HepG2 (cell line): ENCODE measurements around the gene EPM2AIP1. TPM values are rescaled to one million over a fixed set of nuclear protein-coding genes. Genes with fewer than 3 reads are reported as not detected.

Experiments used
- CHCHD3 ChIP-seq: sonication (generic); formaldehyde crosslinking; IDR thresholded peaks from 2 replicates; pipeline ENCODE4 v1.8.0; 2022; ENCODE audit warnings: mild to moderate bottlenecking, missing genetic modification reagents, moderate library complexity
- GZF1 ChIP-seq: sonication (generic); formaldehyde crosslinking; IDR thresholded peaks from 2 replicates; pipeline ENCODE4 v1.5.1; 2020; ENCODE audit warnings: mild to moderate bottlenecking, missing genetic modification reagents
- MXI1 ChIP-seq: IDR thresholded peaks from 3 replicates; pipeline ENCODE4 v1.6.1; 2012; ENCODE audit warnings: low read depth, low read length, inconsistent platforms, borderline replicate concordance
- PCBP2 ChIP-seq: fragments of 200-400 bp; formaldehyde crosslinking; optimal IDR thresholded peaks from 2 replicates; pipeline ENCODE3; 2018; ENCODE audit warnings: low read length, low read depth; ENCODE audit not compliant: poor library complexity, severe bottlenecking
- SOX6 ChIP-seq, 2 experiments: fragments of 450-650 bp in 1 of 2; sonication (generic) in 1 of 2; formaldehyde crosslinking in 1 of 2; IDR thresholded peaks; 2 replicates each; pipeline versions ENCODE4 v1.4.0 to v1.6.1; 2017 to 2020; ENCODE audit warnings: antibody characterized with exemption in 1 of 2, mild to moderate bottlenecking in 1 of 2, missing genetic modification reagents in 1 of 2
- ZNF383 ChIP-seq: sonication (generic); formaldehyde crosslinking; IDR thresholded peaks from 2 replicates; pipeline ENCODE4 v1.4.0; 2020; ENCODE audit warnings: missing genetic modification reagents, mild to moderate bottlenecking, borderline replicate concordance
- ZNF83 ChIP-seq: sonication (generic); formaldehyde crosslinking; IDR thresholded peaks from 2 replicates; pipeline ENCODE4 v1.4.0; 2020; ENCODE audit warnings: missing genetic modification reagents, mild to moderate bottlenecking, borderline replicate concordance
- polyA plus RNA-seq, 8 experiments: library from polyadenylated mRNA; depleted of rRNA in 3 of 8; stranded (reverse) in 7 of 8; unstranded in 1 of 8; fragments of >200 nt; fragmentation: Illumina TruSeq in 4 of 8; extraction: Trizol in 4 of 8; gene quantifications; 2 replicates each; pipeline versions ENCODE4 v1.2.1 to v1.2.3, GENCODE V29; 2011 to 2016; ENCODE audit warnings: low read depth in 4 of 8, missing spikeins in 1 of 8, mixed read lengths in 1 of 8; ENCODE audit not compliant: insufficient read depth in 1 of 8
- total RNA-seq, 5 experiments: library from RNA; depleted of rRNA; stranded (reverse); fragments of >200 nt; fragmentation: Illumina TruSeq; extraction: Trizol; gene quantifications; 2 replicates each; pipeline ENCODE4 v1.2.3, GENCODE V29; 2016; ENCODE audit warnings: low read depth in 1 of 5
- TF ChIP-seq, protein P1 (sequence below): sonication (generic); formaldehyde crosslinking; IDR thresholded peaks from 2 replicates; pipeline ENCODE4 v1.5.1; 2020; ENCODE audit warnings: missing genetic modification reagents, mild to moderate bottlenecking, borderline replicate concordance
- TF ChIP-seq, protein P2 (sequence below): sonication (generic); formaldehyde crosslinking; IDR thresholded peaks from 2 replicates; pipeline ENCODE4 v1.5.0; 2020; ENCODE audit warnings: mild to moderate bottlenecking, missing genetic modification reagents, borderline replicate concordance
- TF ChIP-seq, protein P3 (sequence below): IDR thresholded peaks from 2 replicates; pipeline ENCODE4 v1.6.1; 2016; ENCODE audit warnings: low read depth, borderline replicate concordance
- TF ChIP-seq, protein P4 (sequence below): sonication (generic); formaldehyde crosslinking; IDR thresholded peaks from 2 replicates; pipeline ENCODE4 v1.5.1; 2020; ENCODE audit warnings: missing genetic modification reagents, mild to moderate bottlenecking, borderline replicate concordance
- TF ChIP-seq, protein P5 (sequence below): fragments of 450-650 bp; IDR thresholded peaks from 2 replicates; pipeline ENCODE4 v1.6.1; 2017; ENCODE audit warnings: mild to moderate bottlenecking

EPM2AIP1 gene
- total and polyA plus RNA-seq, 2 of the 13 experiments (the other 11 are each of a cell fraction or from before 2014, with no cell fraction given): 10.7 to 23.0 TPM

DNA sequence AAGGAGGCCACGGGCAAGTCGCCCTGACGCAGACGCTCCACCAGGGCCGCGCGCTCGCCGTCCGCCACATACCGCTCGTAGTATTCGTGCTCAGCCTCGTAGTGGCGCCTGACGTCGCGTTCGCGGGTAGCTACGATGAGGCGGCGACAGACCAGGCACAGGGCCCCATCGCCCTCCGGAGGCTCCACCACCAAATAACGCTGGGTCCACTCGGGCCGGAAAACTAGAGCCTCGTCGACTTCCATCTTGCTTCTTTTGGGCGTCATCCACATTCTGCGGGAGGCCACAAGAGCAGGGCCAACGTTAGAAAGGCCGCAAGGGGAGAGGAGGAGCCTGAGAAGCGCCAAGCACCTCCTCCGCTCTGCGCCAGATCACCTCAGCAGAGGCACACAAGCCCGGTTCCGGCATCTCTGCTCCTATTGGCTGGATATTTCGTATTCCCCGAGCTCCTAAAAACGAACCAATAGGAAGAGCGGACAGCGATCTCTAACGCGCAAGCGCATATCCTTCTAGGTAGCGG is at the start of gene EPM2AIP1 (continued):
- TF ChIP-seq, protein P1, sequence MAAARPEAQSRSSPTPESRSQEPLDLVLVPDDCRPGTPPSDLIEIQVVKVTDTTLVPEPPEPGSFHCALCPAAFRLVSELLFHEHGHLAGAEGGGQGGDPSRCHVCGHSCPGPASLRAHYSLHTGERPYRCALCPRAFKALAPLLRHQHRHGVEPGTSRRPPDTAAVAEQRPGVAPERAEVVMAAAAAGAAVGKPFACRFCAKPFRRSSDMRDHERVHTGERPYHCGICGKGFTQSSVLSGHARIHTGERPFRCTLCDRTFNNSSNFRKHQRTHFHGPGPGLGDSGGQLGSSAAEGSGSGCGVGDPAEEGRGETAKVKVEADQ (CRISPR knock-in tag): peak; percentile 98
- TF ChIP-seq GZF1 (CRISPR knock-in tag): no peak
- no peak for TF ChIP-seq ZNF383
- TF ChIP-seq, protein P2, sequence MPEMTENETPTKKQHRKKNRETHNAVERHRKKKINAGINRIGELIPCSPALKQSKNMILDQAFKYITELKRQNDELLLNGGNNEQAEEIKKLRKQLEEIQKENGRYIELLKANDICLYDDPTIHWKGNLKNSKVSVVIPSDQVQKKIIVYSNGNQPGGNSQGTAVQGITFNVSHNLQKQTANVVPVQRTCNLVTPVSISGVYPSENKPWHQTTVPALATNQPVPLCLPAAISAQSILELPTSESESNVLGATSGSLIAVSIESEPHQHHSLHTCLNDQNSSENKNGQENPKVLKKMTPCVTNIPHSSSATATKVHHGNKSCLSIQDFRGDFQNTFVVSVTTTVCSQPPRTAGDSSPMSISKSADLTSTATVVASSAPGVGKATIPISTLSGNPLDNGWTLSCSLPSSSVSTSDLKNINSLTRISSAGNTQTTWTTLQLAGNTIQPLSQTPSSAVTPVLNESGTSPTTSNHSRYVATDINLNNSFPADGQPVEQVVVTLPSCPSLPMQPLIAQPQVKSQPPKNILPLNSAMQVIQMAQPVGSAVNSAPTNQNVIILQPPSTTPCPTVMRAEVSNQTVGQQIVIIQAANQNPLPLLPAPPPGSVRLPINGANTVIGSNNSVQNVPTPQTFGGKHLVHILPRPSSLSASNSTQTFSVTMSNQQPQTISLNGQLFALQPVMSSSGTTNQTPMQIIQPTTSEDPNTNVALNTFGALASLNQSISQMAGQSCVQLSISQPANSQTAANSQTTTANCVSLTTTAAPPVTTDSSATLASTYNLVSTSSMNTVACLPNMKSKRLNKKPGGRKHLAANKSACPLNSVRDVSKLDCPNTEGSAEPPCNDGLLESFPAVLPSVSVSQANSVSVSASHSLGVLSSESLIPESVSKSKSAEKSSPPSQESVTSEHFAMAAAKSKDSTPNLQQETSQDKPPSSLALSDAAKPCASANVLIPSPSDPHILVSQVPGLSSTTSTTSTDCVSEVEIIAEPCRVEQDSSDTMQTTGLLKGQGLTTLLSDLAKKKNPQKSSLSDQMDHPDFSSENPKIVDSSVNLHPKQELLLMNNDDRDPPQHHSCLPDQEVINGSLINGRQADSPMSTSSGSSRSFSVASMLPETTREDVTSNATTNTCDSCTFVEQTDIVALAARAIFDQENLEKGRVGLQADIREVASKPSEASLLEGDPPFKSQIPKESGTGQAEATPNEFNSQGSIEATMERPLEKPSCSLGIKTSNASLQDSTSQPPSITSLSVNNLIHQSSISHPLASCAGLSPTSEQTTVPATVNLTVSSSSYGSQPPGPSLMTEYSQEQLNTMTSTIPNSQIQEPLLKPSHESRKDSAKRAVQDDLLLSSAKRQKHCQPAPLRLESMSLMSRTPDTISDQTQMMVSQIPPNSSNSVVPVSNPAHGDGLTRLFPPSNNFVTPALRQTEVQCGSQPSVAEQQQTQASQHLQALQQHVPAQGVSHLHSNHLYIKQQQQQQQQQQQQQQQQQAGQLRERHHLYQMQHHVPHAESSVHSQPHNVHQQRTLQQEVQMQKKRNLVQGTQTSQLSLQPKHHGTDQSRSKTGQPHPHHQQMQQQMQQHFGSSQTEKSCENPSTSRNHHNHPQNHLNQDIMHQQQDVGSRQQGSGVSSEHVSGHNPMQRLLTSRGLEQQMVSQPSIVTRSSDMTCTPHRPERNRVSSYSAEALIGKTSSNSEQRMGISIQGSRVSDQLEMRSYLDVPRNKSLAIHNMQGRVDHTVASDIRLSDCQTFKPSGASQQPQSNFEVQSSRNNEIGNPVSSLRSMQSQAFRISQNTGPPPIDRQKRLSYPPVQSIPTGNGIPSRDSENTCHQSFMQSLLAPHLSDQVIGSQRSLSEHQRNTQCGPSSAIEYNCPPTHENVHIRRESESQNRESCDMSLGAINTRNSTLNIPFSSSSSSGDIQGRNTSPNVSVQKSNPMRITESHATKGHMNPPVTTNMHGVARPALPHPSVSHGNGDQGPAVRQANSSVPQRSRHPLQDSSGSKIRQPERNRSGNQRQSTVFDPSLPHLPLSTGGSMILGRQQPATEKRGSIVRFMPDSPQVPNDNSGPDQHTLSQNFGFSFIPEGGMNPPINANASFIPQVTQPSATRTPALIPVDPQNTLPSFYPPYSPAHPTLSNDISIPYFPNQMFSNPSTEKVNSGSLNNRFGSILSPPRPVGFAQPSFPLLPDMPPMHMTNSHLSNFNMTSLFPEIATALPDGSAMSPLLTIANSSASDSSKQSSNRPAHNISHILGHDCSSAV: no peak
- TF ChIP-seq, protein P3, sequence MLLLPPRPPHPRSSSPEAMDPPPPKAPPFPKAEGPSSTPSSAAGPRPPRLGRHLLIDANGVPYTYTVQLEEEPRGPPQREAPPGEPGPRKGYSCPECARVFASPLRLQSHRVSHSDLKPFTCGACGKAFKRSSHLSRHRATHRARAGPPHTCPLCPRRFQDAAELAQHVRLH (CRISPR knock-in tag): peak; percentile 65; the same call in 1 of the 2 replicates
- no peak; the same call in 2 of the 3 replicates for TF ChIP-seq MXI1
- no peak for TF ChIP-seq PCBP2
- TF ChIP-seq, protein P4, sequence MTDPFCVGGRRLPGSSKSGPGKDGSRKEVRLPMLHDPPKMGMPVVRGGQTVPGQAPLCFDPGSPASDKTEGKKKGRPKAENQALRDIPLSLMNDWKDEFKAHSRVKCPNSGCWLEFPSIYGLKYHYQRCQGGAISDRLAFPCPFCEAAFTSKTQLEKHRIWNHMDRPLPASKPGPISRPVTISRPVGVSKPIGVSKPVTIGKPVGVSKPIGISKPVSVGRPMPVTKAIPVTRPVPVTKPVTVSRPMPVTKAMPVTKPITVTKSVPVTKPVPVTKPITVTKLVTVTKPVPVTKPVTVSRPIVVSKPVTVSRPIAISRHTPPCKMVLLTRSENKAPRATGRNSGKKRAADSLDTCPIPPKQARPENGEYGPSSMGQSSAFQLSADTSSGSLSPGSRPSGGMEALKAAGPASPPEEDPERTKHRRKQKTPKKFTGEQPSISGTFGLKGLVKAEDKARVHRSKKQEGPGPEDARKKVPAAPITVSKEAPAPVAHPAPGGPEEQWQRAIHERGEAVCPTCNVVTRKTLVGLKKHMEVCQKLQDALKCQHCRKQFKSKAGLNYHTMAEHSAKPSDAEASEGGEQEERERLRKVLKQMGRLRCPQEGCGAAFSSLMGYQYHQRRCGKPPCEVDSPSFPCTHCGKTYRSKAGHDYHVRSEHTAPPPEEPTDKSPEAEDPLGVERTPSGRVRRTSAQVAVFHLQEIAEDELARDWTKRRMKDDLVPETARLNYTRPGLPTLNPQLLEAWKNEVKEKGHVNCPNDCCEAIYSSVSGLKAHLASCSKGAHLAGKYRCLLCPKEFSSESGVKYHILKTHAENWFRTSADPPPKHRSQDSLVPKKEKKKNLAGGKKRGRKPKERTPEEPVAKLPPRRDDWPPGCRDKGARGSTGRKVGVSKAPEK (CRISPR knock-in tag): no peak
- no peak for TF ChIP-seq SOX6 (IDR thresholded peaks at IDR 0.05)
- no peak; the same call in none of the 2 replicates for TF ChIP-seq SOX6 (CRISPR knock-in tag; IDR thresholded peaks at IDR 0.05)
- peak; percentile 57; the same call in 1 of the 2 replicates for TF ChIP-seq ZNF83
- TF ChIP-seq CHCHD3: no peak
- TF ChIP-seq, protein P5, sequence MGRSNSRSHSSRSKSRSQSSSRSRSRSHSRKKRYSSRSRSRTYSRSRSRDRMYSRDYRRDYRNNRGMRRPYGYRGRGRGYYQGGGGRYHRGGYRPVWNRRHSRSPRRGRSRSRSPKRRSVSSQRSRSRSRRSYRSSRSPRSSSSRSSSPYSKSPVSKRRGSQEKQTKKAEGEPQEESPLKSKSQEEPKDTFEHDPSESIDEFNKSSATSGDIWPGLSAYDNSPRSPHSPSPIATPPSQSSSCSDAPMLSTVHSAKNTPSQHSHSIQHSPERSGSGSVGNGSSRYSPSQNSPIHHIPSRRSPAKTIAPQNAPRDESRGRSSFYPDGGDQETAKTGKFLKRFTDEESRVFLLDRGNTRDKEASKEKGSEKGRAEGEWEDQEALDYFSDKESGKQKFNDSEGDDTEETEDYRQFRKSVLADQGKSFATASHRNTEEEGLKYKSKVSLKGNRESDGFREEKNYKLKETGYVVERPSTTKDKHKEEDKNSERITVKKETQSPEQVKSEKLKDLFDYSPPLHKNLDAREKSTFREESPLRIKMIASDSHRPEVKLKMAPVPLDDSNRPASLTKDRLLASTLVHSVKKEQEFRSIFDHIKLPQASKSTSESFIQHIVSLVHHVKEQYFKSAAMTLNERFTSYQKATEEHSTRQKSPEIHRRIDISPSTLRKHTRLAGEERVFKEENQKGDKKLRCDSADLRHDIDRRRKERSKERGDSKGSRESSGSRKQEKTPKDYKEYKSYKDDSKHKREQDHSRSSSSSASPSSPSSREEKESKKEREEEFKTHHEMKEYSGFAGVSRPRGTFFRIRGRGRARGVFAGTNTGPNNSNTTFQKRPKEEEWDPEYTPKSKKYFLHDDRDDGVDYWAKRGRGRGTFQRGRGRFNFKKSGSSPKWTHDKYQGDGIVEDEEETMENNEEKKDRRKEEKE: no peak
